H4 (cell line): Measurements from ENCODE around the gene ATP1B1. TPM values are rescaled to one million over a fixed set of nuclear protein-coding genes. Genes with fewer than 3 reads are reported as not detected.

Source experiments
- DNase-seq: peaks from one replicate; pipeline ENCODE4 v3.0.0-alpha.2; 2015; ENCODE audit warnings: low spot score
- total RNA-seq: library from RNA; depleted of rRNA; stranded (reverse); fragments of >200 nt; shearing (Covaris generic); gene quantifications from 2 replicates; pipeline ENCODE4 v1.2.3, GENCODE V29; 2014

ATP1B1 gene
- total RNA-seq, 1 experiment from 2014 or later = 49.2 TPM

- DNase-seq = no peak
Measured at GRCh38 chr1:169094897-169095569, 11.5 kb upstream of the ATP1B1 start.

GRCh38 chr1:169098380-169098779 is 8.1 kb upstream of the ATP1B1 start:
- DNase-seq = no peak

- DNase-seq = no peak
Measured at GRCh38 chr1:169099561-169099960, 6.9 kb upstream of the ATP1B1 start.

- no peak for DNase-seq
Measured at GRCh38 chr1:169100208-169100607, 6.3 kb upstream of the ATP1B1 start.

GRCh38 chr1:169100651-169101088 is 5.8 kb upstream of the ATP1B1 start:
- no peak for DNase-seq

GRCh38 chr1:169102567-169102966 is 3.9 kb upstream of the ATP1B1 start:
- DNase-seq = peak; percentile 64

- no peak for DNase-seq
Measured at GRCh38 chr1:169103002-169103401, 3.5 kb upstream of the ATP1B1 start.

- no peak for DNase-seq
Measured at GRCh38 chr1:169103480-169103893, 3.0 kb upstream of the ATP1B1 start.

GRCh38 chr1:169105087-169105433 is 1.4 kb upstream of the ATP1B1 start:
- DNase-seq = no peak

- peak; percentile 76 for DNase-seq
Measured at GRCh38 chr1:169105434-169106094, 926 bp upstream of the ATP1B1 start.

GRCh38 chr1:169106921-169107602 is 572 bp downstream of the ATP1B1 start:
- no peak for DNase-seq

- DNase-seq = no peak
Measured at GRCh38 chr1:169107603-169108208, 1.2 kb downstream of the ATP1B1 start.

- no peak for DNase-seq
Measured at GRCh38 chr1:169108223-169108622, 1.7 kb downstream of the ATP1B1 start.

GRCh38 chr1:169108863-169109560 is 2.5 kb downstream of the ATP1B1 start:
- DNase-seq = peak; percentile 31

GRCh38 chr1:169109561-169110134 is 3.2 kb downstream of the ATP1B1 start:
- peak; percentile 82 for DNase-seq

GRCh38 chr1:169110236-169110635 is 3.7 kb downstream of the ATP1B1 start:
- DNase-seq = no peak

GRCh38 chr1:169110689-169111447 is 4.4 kb downstream of the ATP1B1 start:
- no peak for DNase-seq

GRCh38 chr1:169111472-169111871 is 5.0 kb downstream of the ATP1B1 start:
- no peak for DNase-seq

- DNase-seq = no peak
Measured at GRCh38 chr1:169112241-169112640, 5.8 kb downstream of the ATP1B1 start.

- DNase-seq = peak; percentile 71
Measured at GRCh38 chr1:169113613-169114119, 7.2 kb downstream of the ATP1B1 start.
